Stimulated activated CD8-positive, alpha-beta memory T cell treated with anti-CD3 and anti-CD28 coated beads, Interleukin-4, amount 100 ng/mL, for 48 hours (primary cell): Measurements from ENCODE around the gene GALNT9.
"Not testable (repeated sequence)": the region's sequence is repeated elsewhere in the genome, so short reads cannot be mapped to it uniquely, and the experiment has no call there.

Experiments used
- DNase-seq: peaks from one replicate; pipeline ENCODE4 v3.0.0-alpha.2; 2020

Gene GALNT9

DNA sequence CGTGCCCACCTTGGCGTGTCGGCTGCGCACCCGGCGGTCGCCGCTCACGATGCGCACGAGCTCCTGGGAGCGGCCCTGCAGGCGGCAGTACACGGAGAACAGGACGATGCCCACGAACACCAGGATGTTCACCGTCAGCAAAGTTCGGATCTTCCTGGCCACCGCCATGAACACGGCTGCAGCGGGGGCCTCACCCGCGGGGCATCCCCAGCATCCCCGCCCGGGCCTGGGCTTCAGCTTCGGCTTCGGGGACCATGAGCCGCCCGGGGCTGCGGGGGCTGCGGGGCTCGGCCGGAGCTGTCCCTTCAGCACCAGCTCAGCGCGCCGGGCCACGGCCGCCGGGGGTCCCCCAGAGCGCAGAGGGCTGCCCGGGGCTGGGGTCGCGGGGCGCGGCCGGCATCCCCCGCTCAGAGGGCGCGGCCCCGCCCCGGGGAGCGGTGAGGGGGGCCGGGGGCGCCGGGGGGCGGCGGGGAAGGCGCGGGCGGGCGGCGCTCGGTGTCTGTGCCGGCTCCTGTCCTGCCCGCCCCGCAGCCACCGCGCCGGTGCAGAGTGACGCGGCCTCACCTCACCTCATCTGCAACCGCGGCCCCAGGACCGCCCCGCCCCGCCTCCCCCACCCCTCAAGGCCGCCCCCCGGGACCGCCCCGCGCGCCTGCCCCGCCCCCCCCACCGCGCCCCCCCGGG lies at the start of gene GALNT9:
GALNT9 (minus strand) TSS at position 554 of the 684 bp plus-strand sequence; CDS start at position 168, 386 bp downstream.
- no peak for DNase-seq

- not testable (repeated sequence) for DNase-seq
Observed at GRCh38 chr12:132379057-132379456, 49.7 kb upstream of the GALNT9 start.

DNA sequence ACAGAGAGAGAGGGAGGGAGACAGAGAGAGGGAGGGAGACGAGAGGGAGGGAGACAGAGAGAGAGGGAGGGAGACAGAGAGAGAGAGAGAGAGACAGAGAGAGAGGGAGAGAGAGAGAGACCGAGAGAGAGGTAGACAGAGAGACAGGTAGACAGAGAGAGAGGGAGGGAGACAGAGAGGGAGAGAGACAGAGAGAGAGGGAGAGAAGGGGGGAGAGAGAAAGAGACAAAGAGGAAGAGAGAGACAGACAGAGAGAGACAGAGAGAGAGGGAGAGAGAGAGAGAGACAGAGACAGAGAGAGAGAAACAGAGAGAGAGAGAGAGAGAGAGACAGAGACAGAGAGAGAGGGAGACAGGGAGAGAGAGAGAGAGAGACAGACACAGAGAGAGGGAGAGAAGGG lies 47.8 kb upstream of the GALNT9 start:
- DNase-seq = no peak

DNA sequence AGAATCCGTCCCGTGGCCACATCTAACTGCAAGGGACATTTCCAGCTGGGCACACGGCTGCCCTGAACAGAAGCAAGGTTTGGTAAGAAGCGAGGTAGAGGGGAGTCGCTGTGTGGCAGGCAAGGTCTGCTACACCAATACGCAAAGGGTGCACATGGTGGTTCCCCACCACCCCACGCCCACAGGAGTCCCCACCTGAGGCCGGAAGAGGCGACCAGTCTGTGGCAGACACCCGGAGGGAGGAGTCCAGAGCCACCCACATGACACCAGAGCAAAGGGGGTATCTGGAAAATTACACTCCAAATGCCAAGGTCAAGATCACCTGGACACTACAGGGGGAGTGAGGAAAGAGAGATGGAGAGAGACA lies 47.1 kb upstream of the GALNT9 start:
- no peak for DNase-seq

GRCh38 chr12:132375747-132376463 lies 46.5 kb upstream of the GALNT9 start:
- DNase-seq = no peak

DNA sequence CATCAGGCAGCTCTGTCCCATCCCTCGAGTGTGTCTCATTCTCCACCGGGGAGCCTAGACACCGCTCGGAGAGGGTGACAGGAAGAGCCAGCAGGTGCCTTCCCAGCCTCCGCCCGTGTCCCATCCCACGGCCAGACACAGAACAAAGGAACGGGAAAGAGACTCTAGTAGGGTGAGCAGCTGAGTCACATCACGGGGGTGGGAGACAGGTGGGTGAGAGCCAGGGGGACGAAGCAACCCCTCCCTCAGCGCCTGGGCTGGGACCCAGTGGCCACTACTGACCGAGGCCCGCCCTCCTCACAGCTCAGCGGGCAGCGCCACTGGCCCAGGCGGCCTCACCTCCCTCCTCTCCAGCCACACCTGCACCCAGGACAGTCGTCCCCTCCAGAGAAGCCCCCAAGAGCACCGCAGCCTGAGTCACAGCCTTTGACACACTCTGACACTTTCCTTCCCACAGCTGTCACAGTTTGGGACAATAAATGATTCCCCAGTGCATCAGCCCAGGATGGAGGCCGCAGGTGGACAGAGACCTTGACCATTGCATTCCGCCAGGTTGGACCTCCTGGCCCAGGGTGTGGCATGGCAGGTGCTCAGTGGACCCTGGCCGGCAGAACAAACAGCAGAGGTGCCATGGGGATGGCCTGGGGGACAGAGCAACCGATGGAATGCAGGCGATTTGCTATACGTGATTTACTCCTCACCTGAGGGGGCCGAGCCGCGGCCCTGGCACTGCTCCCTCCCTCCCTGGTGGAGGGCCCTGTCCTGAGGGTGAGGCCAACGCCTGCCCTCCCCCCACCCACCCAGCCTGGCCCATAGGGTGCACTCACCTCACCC lies 45.4 kb upstream of the GALNT9 start:
- DNase-seq = no peak

DNA sequence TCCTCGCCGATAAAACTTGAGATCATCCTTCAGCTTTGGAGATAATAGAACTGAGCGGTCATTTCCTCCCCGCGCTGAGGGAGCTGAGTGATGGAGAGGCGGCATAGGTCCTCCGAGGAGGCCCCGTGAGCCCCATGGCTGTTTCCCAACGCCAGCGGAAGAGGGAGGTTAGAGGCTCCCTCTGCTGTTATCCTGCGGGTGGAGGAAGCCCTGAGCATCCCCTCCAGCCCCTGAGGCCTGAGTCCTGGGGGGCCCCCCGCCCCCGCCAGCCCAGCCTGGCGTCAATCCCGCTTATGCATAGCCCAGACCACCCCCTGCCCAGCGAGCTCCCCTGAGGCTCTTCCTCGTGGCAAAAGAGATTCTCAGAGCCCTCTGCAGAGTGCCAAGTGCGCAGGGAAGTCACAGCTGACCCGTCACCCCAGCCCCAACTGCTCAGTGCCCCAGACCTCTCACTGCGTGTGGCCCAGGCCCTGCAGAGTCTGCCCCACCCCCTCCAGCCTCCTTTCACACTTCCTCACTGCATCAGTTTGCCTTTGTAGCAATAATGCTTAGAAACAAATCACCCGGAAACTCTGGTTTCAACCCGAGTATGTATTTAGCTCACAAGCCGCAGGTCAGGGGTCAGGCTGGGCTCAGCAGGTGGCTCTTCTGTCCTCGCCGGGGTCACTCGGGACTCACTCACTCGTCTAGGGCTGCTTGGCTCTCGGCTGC lies 44.7 kb upstream of the GALNT9 start:
- DNase-seq = no peak

DNA sequence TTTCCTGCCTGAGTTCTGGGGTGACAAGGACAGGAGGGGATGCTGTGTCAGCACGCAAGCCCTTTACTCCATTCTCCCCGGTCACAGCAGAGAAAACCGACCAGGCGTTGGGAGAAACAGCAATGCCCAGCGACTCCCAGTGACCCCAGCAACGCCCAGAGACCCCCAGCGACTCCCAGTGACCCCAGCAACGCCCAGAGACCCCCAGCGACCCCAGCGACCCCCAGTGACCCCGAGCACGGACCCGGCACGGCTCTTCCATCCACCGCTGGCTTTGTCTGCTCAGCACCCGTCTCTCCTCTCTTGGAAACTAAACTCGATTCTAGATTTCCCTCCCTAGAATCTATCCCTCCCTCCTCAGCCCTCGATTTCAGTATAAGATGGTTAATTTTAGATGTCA lies 38.5 kb upstream of the GALNT9 start:
- DNase-seq = no peak

DNA sequence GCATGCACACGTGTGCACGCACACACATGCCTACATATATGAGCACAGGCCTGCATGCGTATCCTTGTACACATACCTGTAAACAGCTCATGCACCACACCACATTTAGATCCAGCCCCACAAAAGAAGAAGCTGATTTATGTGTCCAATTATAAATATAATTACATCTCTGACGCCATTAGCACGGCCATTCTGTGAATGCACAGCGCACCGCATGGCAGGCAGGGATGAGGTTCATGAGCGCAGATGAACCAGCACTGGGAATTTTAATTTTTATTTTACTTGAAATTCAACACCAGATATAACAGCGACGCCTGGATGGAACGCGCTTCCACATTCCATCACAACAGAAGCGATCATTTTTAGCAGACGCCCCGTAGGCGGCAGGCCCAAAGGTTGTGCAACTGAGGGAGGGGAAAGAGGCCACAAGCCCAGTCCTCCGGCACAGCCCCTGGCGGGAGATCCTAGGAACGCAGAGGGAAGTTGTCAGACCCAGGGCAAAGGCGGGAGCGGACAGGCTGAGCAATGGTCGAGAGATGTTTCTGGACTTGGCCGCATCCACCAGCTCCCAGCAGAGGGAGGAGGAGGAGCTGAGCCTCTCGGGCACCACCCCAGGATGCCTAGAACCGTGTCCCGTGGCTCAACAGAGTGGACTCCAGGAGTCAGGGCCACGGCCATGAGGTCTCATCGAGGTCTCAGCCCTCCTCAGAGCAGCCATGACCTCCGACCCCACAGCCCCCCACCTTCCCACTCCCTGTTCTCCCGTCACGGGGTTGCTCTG lies 37.9 kb upstream of the GALNT9 start:
- no peak for DNase-seq

DNA sequence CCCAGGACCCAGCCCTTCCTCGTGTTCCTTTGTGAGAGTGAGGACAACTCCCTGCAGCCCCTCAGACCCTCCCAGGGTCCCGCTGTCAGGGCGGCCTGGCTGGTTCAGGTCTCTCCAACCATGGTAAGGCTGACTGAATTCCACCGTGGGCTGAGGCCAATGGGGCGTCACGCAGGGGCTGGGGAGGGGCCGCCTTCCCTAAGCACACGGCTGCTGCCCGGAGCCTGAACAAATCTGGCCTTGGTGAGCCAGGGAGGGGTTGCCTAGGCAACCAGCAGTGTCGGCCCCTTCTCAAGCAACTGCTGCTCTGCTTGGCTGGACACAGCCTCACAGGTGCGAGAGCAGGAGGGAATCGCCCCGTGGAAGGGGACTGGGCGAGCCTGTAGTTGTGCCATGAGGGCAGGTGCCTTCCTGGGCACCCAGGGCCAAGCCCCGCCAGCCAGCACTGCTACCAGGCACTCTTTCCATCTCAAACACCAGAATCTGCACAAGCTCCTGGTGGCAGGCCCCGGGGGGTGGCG lies 37.0 kb upstream of the GALNT9 start:
- no peak for DNase-seq

DNA sequence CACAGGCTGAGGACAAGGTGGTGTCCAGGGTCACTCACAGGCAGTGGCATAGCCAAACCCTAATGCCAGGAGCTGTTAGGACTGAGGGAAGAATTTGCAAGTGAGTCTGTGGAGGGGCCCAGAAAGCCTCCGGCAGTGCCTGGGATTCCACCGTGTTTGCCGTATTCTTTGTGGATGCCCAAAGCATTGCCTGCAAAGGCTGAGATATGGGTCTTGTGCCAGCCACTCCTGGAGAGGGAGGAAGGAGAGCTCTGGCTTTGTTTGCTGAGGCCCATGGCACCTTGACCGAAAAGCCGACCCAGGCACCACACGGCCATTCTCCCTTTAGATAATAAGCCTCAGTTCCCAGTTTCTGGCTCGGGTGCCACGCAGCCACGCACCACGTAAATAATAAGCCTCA lies 35.8 kb upstream of the GALNT9 start:
- DNase-seq = no peak

GRCh38 chr12:132364348-132364902 lies 35.0 kb upstream of the GALNT9 start:
- DNase-seq = no peak

GRCh38 chr12:132363661-132364347 lies 34.4 kb upstream of the GALNT9 start:
- no peak for DNase-seq

GRCh38 chr12:132362996-132363660 lies 33.7 kb upstream of the GALNT9 start:
- DNase-seq = no peak

GRCh38 chr12:132360906-132361777 lies 31.8 kb upstream of the GALNT9 start:
- DNase-seq = no peak

DNA sequence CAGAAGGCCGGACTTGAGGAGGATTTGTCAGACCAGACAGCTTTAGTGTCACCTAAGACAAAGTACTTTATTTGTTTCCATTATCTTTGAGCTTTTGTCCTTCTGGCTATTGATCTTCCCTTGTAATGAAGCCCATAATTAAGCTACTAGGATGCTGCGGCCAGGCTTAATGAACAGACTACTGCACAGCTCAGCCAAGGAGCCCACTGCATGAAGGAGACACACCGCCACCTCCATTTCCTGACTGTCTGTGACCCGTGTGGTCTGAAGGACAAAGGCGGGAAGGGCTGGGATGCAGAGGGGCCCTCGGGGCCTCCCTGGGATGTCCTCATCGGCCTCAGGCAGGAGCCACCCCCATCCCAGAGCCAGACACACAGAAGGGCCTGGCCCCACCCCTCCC lies 31.0 kb upstream of the GALNT9 start:
- DNase-seq = no peak

- no peak for DNase-seq
Observed at GRCh38 chr12:132359971-132360370, 30.6 kb upstream of the GALNT9 start.

DNA sequence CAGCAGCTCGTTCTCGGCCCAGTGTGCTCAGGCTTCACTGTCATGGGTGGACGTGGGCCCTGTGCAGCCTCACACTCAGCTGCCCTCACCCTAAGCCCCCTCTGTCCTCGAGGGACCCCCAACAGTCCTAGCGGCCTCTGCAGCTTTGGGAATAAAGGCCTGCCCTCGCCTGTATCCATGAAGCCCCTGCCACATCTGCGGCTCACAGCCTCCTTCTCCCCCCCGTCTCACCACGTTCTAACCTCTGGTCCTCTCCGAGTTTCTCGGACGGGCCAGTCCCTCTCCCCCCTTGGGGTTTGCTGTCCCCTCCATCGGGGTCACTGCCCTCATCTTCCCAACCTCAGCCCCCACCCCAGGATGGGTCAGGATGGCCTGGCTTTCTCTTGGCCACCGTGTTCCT lies 30.2 kb upstream of the GALNT9 start:
- DNase-seq = no peak
